HEK293 (cell line): ENCODE measurements around the gene LY6G5B.
A peak's percentile ranks its signal among the peaks of the same experiment; 100 is the strongest.

Source experiments
- GLI4 ChIP-seq: fragments of 450-650 bp; formaldehyde crosslinking; IDR thresholded peaks from 2 replicates; pipeline ENCODE4 v1.5.1; 2016; ENCODE audit warnings: missing biosample characterization, missing genetic modification characterization
- GLIS2 ChIP-seq: fragments of 450-650 bp; formaldehyde crosslinking; IDR thresholded peaks from 2 replicates; pipeline ENCODE4 v1.5.1; 2016; ENCODE audit warnings: missing biosample characterization, missing genetic modification characterization
- HOXC10 ChIP-seq: sonication (generic); formaldehyde crosslinking; IDR thresholded peaks from 2 replicates; pipeline ENCODE4 v1.8.1; 2023; ENCODE audit warnings: mild to moderate bottlenecking, missing genetic modification reagents
- KLF9 ChIP-seq: fragments of 450-650 bp; formaldehyde crosslinking; IDR thresholded peaks from 2 replicates; pipeline ENCODE4 v1.5.1; 2016; ENCODE audit warnings: missing biosample characterization, missing genetic modification characterization, low read depth
- MEIS1 ChIP-seq: sonication (generic); formaldehyde crosslinking; IDR thresholded peaks from 2 replicates; pipeline ENCODE4 v1.8.1; 2022; ENCODE audit warnings: missing genetic modification reagents, mild to moderate bottlenecking, borderline replicate concordance
- PRDM4 ChIP-seq: fragments of 450-650 bp; formaldehyde crosslinking; IDR thresholded peaks from 2 replicates; pipeline ENCODE4 v1.5.1; 2017; ENCODE audit warnings: missing biosample characterization, missing genetic modification characterization
- SP3 ChIP-seq: fragments of 450-650 bp; formaldehyde crosslinking; IDR thresholded peaks from 2 replicates; pipeline ENCODE4 v1.5.1; 2016; ENCODE audit warnings: missing biosample characterization, missing genetic modification characterization
- TSHZ1 ChIP-seq: fragments of 450-650 bp; formaldehyde crosslinking; IDR thresholded peaks from 2 replicates; pipeline ENCODE4 v1.5.1; 2016; ENCODE audit warnings: missing biosample characterization, missing genetic modification characterization, borderline replicate concordance
- ZBTB44 ChIP-seq: fragments of 450-650 bp; IDR thresholded peaks from 2 replicates; pipeline ENCODE4 v1.5.1; 2018; ENCODE audit warnings: missing biosample characterization, mild to moderate bottlenecking, missing genetic modification characterization
- ZBTB48 ChIP-seq: fragments of 450-650 bp; formaldehyde crosslinking; IDR thresholded peaks from 2 replicates; pipeline ENCODE4 v1.5.1; 2016; ENCODE audit warnings: missing biosample characterization, missing genetic modification characterization
- ZFP69B ChIP-seq: fragments of 450-650 bp; formaldehyde crosslinking; IDR thresholded peaks from 2 replicates; pipeline ENCODE4 v1.5.1; 2016; ENCODE audit warnings: missing biosample characterization, missing genetic modification characterization
- ZNF121 ChIP-seq: fragments of 450-650 bp; formaldehyde crosslinking; IDR thresholded peaks from 2 replicates; pipeline ENCODE4 v1.5.1; 2016; ENCODE audit warnings: missing biosample characterization, missing genetic modification characterization
- ZNF138 ChIP-seq: fragments of 450-650 bp; formaldehyde crosslinking; IDR thresholded peaks from 2 replicates; pipeline ENCODE4 v1.5.1; 2016; ENCODE audit warnings: missing biosample characterization, missing genetic modification characterization, borderline replicate concordance
- ZNF157 ChIP-seq: fragments of 450-650 bp; formaldehyde crosslinking; IDR thresholded peaks from 2 replicates; pipeline ENCODE4 v1.5.1; 2016; ENCODE audit warnings: missing biosample characterization, missing genetic modification characterization
- ZNF2 ChIP-seq: fragments of 450-650 bp; formaldehyde crosslinking; IDR thresholded peaks from 2 replicates; pipeline ENCODE4 v1.5.1; 2016; ENCODE audit warnings: missing biosample characterization, missing genetic modification characterization
- ZNF202 ChIP-seq: fragments of 450-650 bp; formaldehyde crosslinking; IDR thresholded peaks from 2 replicates; pipeline ENCODE4 v1.5.1; 2016; ENCODE audit warnings: missing biosample characterization, missing genetic modification characterization, borderline replicate concordance
- ZNF266 ChIP-seq: fragments of 450-650 bp; formaldehyde crosslinking; IDR thresholded peaks from 2 replicates; pipeline ENCODE4 v1.5.1; 2016; ENCODE audit warnings: missing biosample characterization, missing genetic modification characterization, low read depth
- ZNF391 ChIP-seq: fragments of 450-650 bp; formaldehyde crosslinking; IDR thresholded peaks from 2 replicates; pipeline ENCODE4 v1.5.1; 2016; ENCODE audit warnings: low read depth, missing biosample characterization, missing genetic modification characterization, borderline replicate concordance
- ZNF426 ChIP-seq: fragments of 450-650 bp; formaldehyde crosslinking; IDR thresholded peaks from 2 replicates; pipeline ENCODE4 v1.5.1; 2017; ENCODE audit warnings: missing biosample characterization, missing genetic modification characterization, mild to moderate bottlenecking, inconsistent platforms, moderate library complexity
- ZNF48 ChIP-seq: fragments of 450-650 bp; formaldehyde crosslinking; IDR thresholded peaks from 2 replicates; pipeline ENCODE4 v1.5.1; 2016; ENCODE audit warnings: missing biosample characterization, missing genetic modification characterization
- ZNF513 ChIP-seq: fragments of 450-650 bp; IDR thresholded peaks from 2 replicates; pipeline ENCODE4 v1.5.1; 2018; ENCODE audit warnings: missing biosample characterization, missing genetic modification characterization
- ZNF571 ChIP-seq: fragments of 450-650 bp; formaldehyde crosslinking; IDR thresholded peaks from 2 replicates; pipeline ENCODE4 v1.5.0; 2017; ENCODE audit warnings: missing biosample characterization, missing genetic modification characterization
- ZNF600 ChIP-seq: fragments of 450-650 bp; formaldehyde crosslinking; IDR thresholded peaks from 2 replicates; pipeline ENCODE4 v1.5.1; 2016; ENCODE audit warnings: missing biosample characterization, missing genetic modification characterization
- ZNF621 ChIP-seq: fragments of 450-650 bp; formaldehyde crosslinking; IDR thresholded peaks from 2 replicates; pipeline ENCODE4 v1.5.1; 2017; ENCODE audit warnings: missing biosample characterization, missing genetic modification characterization
- ZNF660 ChIP-seq: fragments of 450-650 bp; IDR thresholded peaks from 2 replicates; pipeline ENCODE4 v1.5.1; 2018; ENCODE audit warnings: missing biosample characterization, mild to moderate bottlenecking, missing genetic modification characterization
- ZNF664 ChIP-seq: fragments of 450-650 bp; formaldehyde crosslinking; IDR thresholded peaks from 2 replicates; pipeline ENCODE4 v1.5.1; 2016; ENCODE audit warnings: missing biosample characterization, missing genetic modification characterization
- ZNF76 ChIP-seq: fragments of 450-650 bp; formaldehyde crosslinking; IDR thresholded peaks from 2 replicates; pipeline ENCODE4; 2016; ENCODE audit warnings: low read depth, missing biosample characterization, missing genetic modification characterization, borderline replicate concordance
- ZNF768 ChIP-seq: fragments of 450-650 bp; formaldehyde crosslinking; IDR thresholded peaks from 2 replicates; pipeline ENCODE4 v1.5.1; 2018; ENCODE audit warnings: missing biosample characterization, mild to moderate bottlenecking, missing genetic modification characterization
- ZNF777 ChIP-seq: fragments of 450-650 bp; formaldehyde crosslinking; IDR thresholded peaks from 2 replicates; pipeline ENCODE4 v1.5.1; 2017; ENCODE audit warnings: missing biosample characterization, missing genetic modification characterization, borderline replicate concordance
- ZNF792 ChIP-seq: fragments of 450-650 bp; formaldehyde crosslinking; IDR thresholded peaks from 2 replicates; pipeline ENCODE4 v1.5.1; 2016; ENCODE audit warnings: missing biosample characterization, missing genetic modification characterization
- ZNF837 ChIP-seq: fragments of 450-650 bp; formaldehyde crosslinking; IDR thresholded peaks from 2 replicates; pipeline ENCODE4 v1.5.1; 2016; ENCODE audit warnings: missing biosample characterization, missing genetic modification characterization
- ZXDB ChIP-seq: fragments of 450-650 bp; formaldehyde crosslinking; IDR thresholded peaks from 2 replicates; pipeline ENCODE4 v1.5.1; 2016; ENCODE audit warnings: missing biosample characterization, missing genetic modification characterization

The LY6G5B gene

GRCh38 chr6:31620586-31621319 lies 49.0 kb upstream of the LY6G5B start, which contains the start of gene PRRC2A (continued):
- TF ChIP-seq ZNF660 (tag by site-specific recombination) (peak; percentile 74), SP3 (tag by site-specific recombination) (peak; percentile 84), ZNF266 (tag by site-specific recombination) (no peak), ZFP69B (tag by site-specific recombination) (peak; percentile 83), ZXDB (tag by site-specific recombination) (peak; percentile 87), ZNF513 (tag by site-specific recombination) (peak; percentile 45), ZNF391 (tag by site-specific recombination) (peak; percentile 89; the same call in 1 of the 2 replicates), ZBTB44 (tag by site-specific recombination) (no peak), KLF9 (peak; percentile 70), PRDM4 (tag by site-specific recombination) (peak; percentile 78), ZNF768 (tag by site-specific recombination) (no peak), ZNF157 (tag by site-specific recombination) (0 out of 2 replicates have a peak, but pooled peaks have one; percentile 6), GLIS2 (tag by site-specific recombination) (peak; percentile 94), ZNF777 (peak; percentile 64; the same call in 1 of the 2 replicates), ZNF138 (no peak), ZNF426 (0 out of 2 replicates have a peak, but pooled peaks have one; percentile 3), ZNF121 (tag by site-specific recombination) (0 out of 2 replicates have a peak, but pooled peaks have one; percentile 77), ZNF600 (tag by site-specific recombination) (peak; percentile 79), ZBTB48 (peak; percentile 69; the same call in 1 of the 2 replicates), ZNF792 (tag by site-specific recombination) (0 out of 2 replicates have a peak, but pooled peaks have one; percentile 40), ZNF202 (tag by site-specific recombination) (no peak), ZNF621 (no peak), ZNF664 (no peak), ZNF837 (tag by site-specific recombination) (no peak), ZNF571 (tag by site-specific recombination) (no peak), MEIS1 (no peak), ZNF76 (peak; percentile 64; the same call in 1 of the 2 replicates), TSHZ1 (tag by site-specific recombination) (peak; percentile 42; the same call in 1 of the 2 replicates), ZNF2 (tag by site-specific recombination) (peak; percentile 69; the same call in 1 of the 2 replicates), GLI4 (peak; percentile 90), HOXC10 (CRISPR knock-in tag) (peak; percentile 25; the same call in 1 of the 2 replicates), ZNF48 (tag by site-specific recombination) (no peak)
